Measurements from ENCODE around the gene TMEM161A.

DNA sequence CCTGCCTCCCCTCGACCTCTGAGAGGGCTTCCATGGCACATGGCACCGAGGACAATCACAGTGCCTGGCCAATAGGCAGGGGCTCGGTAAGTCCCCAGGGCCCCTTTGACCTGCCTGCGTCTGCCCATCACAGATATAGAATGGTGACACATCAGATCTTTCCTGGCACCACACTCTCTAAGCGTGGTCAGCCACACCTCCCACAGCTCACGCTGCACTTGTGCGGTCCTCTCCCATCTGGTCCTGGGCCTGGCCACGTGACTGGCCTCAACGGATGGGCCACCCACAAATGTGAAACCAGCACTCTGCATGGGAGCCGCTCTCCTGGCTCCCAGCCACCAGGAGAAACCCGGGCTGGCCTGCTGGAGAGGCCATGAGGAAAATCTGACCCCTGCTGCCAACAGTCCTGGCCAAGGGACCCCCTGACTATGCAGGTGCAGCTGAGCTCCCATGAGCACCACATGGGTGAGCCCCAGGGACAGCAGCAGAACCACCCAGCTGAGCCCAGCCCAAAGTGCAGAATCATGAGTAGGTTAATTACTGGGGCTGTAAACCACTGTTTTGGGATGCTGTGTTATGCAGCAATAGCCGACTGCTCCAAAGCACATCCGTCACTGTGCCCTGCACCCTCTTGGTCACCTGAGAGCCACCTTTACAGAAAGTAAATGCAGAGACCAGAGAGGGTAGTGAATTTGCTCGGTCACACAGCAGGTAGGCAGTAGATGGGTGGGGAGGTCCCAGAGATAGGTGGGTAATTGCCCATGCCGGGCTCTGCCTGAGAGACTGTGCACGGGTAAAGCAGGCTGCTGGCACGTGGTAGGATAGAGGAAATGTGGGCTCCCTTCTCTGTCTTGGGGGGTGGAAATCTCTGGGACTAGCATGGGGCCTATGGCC, 41.5 kb upstream of the TMEM161A start:
- TF ChIP-seq CTCF (IDR thresholded peaks at IDR 0.05) (no peak), ZFX (IDR thresholded peaks at IDR 0.05; ENCODE audit: borderline replicate concordance) (no peak)
